Upper lobe of left lung (tissue), 4 donors: ENCODE results near the gene IL10RA.

Experiments used
- CTCF ChIP-seq, 6 experiments: fragments of 450-650 bp in 4 of 6; fragments of 200-600 bp in 2 of 6; sonication (generic) in 2 of 6; IDR thresholded peaks; one replicate each; pipeline ENCODE4 v1.5.1; 2016 to 2019; ENCODE audit warnings: antibody characterized with exemption in 6 of 6
- POLR2A ChIP-seq, 4 donors: fragments of 450-650 bp; IDR thresholded peaks; one replicate each; pipeline ENCODE4 v1.5.1; 2016 to 2017; ENCODE audit warnings: antibody characterized with exemption in 4 of 4, mild to moderate bottlenecking in 2 of 4

- TF ChIP-seq CTCF (IDR thresholded peaks at IDR 0.05) (no peak), POLR2A (IDR thresholded peaks at IDR 0.05) (no peak)
Observed at GRCh38 chr11:117976445-117976844, 9.7 kb upstream of the IL10RA start.
